GM10266 (cell line): ENCODE results near the gene NRM.

ENCODE experiments used
- DNase-seq: peaks from one replicate; pipeline ENCODE4 v3.0.0; 2012; ENCODE audit errors: extremely low spot score
- CTCF ChIP-seq: IDR thresholded peaks from 2 replicates; pipeline ENCODE4 v1.5.1; 2012; ENCODE audit warnings: mild to moderate bottlenecking, low read depth; ENCODE audit not compliant: control insufficient read depth, insufficient read depth; ENCODE audit errors: missing control alignments

Gene NRM

DNA sequence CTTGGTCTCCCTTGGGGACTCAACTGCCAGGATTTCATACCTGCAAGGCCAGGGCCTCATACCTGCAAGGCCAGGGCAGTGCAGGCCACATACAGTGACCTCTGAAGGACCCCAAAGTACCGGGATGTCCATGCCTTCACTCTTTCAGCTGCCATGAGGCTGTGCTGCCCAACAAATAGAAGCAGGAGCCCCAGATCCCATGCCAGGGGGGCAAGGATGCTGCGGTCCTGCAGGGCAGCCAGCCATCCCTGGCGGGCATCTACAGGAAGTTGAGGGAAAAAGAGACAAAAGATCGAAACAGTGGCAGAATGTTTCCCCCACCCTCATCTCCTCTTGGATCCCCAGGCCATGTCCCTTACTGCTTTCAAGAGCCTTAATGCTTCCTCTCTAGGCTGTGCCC is 799 bp downstream of the NRM start:
- DNase-seq: peak; percentile 5
- no peak for TF ChIP-seq CTCF

DNA sequence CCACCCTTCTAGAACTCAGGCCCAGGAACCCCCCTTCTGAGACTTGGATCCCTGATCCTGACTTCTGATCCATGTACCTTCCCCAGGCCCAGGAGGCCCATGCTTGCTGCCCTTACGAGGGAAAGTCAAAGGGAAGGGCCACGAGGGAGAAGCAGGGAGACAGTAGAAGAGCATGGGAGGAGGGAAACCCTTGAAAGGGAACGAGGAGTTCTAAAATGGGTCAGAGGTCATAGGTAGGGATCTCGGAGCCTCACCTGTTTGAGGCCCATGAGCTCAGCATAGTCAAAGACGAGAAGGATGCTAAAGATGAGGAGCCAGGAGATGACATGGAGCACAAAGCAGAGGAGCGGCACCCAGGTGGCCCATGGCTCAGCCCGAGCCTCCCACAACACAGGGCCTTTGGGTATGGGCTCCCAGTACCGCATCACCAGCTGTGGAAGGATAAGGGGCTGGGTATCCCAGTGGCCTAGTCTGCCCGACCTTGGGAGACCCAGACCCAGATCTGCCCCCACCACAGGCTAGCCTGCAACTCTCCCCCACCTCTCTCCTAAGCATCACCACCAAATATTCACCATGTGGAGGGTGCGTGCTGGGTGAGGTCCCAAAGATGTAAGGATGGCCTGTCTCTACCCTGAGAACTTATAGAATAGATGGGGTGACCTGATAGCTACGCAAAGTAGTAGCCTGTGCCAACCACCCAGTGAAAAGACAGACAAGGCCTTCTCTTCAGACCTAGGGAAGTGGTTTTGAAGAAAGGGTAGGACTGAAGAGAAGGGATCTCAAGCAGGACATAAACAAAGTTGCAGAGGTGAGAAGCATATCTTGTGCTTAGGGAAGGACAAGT is 1.5 kb downstream of the NRM start:
- DNase-seq: no peak
- TF ChIP-seq CTCF: no peak

DNA sequence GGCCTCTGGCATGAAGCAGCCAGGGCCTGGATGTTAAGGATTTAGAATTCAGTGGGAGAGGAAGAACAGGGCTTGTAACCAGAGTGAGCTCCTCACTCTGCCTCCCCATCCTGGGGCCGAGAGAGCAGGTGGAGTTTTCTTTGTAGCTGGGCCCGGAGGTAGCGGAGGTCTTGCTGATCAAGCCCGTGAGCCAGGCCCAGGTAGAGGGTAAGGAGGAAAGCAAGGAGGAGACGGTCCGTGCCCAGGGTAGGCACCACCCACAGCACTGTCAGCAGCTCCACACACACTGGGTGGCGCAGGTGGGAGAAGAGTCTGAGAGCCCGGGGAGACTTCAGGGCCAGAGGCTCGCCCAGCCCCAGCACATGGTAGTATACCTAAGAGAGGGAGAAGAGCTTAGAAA is 2.2 kb downstream of the NRM start:
- DNase-seq: no peak
- TF ChIP-seq CTCF: peak; percentile 52

DNA sequence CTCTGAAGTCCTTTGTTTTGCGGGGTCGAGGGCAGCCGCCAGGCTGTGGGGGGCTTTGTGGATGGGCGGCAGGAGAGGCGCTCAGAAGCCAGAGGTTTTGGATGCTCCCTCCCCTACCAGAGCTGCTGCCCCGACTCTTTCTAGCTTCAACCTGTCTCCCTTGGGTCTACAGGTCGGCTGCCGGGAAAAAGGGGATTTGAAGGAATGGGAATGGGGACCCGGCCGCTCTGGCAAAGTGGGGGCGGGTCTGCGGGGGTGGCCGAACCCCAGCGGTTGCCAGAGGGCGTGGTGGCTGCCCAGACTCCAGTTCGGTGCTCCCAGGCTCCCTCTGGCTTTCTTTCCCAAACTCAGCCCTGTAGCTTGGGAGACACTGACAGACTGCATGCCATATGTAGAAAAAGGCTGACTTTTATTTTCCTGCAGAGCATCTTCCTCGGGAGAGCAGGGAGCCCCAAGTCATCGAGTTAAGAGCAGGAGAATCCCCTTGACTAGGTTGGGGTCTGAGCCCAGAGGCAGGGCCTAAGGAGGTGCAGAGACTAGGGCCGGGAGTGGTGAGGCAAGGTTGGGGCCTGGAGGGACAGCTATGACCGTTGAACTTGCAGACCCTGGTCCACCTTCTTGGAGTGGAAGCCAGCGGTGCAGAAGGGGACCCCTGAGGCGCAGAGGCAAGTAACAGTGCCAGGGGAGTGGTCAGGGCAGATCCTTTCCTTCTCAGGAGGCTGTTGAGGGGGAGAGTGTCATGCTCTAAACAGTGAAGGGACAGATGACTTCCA is 2.9 kb downstream of the NRM start:
- no peak for TF ChIP-seq CTCF
- DNase-seq: no peak

DNA sequence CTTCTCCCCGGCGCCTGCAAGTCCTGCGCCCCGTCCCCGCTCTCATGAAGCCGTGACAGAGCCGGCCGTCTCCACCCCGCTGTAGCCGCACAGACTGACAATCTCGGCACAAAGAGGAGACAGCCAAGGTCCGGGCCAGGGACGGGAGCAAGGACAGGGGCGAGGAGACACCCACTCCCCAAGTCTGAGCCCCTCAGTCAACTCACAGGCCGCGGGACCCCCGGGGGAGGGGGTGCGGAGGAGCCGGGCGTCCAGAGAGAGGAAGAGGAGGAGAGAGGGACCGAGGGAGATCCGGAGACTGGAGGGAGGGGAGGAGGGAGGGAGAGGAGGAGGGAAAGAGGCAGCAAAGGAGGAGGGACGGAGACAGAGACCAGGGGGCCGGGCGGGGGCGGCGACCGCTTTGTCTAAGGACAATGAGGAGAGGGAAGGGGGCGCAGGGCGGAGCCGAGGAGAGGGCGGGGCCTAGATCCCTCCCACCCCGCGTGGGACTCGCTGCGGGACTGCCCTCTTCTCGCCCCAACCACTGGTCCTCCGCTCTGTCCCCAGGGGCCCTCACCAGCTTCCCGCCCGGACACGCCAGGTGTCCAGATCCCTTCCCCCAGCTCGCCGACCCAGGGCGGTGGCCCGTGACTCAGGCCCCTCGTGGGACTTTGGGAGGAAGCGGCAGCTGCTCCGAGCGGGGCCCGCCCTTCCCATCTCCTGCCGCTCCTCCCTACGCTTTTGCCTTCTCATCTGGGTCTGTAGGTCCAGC is 3.7 kb downstream of the NRM start:
- TF ChIP-seq CTCF: no peak
- DNase-seq: peak; percentile 89

DNA sequence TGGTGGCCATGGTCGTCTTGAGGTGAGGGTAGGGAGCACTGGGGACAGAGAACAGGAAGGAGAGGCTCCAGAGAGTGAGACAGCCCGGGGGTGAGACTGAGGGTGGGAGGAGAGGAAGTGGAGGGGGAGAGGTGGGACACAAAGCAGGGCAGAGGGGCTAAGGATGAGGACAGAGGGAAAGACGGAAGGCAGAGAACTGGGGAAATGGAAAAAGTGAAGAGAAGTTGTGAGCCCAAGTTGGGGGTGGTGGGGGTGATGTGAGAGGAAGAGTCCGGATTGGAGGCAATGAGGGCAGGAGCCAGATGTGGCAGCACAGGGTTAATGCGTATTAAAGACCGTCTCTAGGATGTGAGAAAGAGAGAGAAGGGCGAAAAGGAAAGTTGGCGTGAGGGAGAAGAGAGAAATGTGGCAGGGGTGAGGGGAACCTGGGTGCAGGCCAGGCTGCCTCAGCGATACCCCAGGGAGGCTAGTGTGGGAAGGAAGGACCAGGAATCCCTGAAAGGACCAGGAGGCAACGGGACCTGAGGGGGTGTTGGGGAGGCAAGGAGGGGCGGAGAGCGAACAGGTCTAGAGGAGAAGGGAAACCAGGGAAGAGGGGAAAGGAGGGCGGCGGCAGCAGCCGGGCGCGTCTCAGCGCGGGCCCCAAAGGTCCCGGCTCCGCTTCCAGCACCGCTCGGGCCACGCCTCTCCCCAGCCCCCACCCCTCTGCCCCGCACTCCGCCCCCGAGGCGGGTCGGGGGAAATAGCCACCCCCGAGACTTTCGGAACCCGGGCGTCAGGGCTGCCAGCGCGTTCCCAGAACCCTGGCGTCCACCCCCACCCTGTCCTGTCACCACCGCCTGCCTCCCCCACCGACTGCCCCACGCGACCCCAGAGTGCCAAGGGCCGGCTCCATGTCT is 4.5 kb downstream of the NRM start, which contains the start of gene PPP1R18:
Gene PPP1R18, minus strand, starts transcription at position 637 of the 899 bp plus-strand sequence. Its CDS starts 627 bp downstream, at position 10.
- DNase-seq: peak; percentile 74
- TF ChIP-seq CTCF: no peak
